Activated naive CD4-positive, alpha-beta T cell treated with anti-CD3 and anti-CD28 coated beads, Interleukin-2, amount 50 U/mL, for 16 hours (primary cell): ENCODE measurements around the gene MBOAT1.

ENCODE experiments used
- DNase-seq: peaks from one replicate; pipeline ENCODE4 v3.0.0-alpha.2; 2020

The MBOAT1 gene

DNA sequence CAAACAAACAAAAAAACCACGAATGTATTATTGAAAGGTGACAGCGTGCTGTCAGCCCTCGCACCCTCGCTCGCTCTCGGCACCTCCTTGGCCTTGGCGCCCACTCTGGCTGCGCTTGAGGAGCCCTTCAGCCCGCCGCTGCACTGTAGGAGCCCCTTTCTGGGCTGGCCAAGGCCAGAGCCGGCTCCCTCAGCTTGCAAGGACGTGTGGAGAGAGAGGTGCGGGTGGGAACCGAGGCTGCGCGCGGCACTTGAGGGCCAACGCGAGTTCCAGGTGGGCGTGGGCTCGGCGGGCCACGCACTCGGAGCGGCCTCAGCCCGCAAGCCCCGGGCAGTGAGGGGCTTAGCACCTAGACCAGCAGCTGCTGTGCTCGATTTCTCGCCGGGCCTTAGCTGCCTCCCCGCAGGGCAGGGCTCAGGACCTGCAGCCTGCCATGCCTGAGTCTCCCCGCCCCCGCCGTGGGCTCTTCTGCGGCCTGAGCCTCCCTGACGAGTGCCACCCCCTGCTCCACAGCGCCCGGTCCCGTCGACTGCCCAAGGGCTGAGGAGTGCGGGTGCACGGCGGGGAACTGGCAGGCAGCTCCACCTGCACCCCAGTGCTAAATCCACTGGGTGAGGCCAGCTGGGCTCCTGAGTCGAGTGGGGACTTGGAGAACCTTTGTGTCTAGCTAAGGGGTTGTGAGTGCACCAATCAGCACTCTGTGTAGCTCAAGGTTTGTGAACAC, 20.9 kb upstream of the MBOAT1 start:
- no peak for DNase-seq

DNA sequence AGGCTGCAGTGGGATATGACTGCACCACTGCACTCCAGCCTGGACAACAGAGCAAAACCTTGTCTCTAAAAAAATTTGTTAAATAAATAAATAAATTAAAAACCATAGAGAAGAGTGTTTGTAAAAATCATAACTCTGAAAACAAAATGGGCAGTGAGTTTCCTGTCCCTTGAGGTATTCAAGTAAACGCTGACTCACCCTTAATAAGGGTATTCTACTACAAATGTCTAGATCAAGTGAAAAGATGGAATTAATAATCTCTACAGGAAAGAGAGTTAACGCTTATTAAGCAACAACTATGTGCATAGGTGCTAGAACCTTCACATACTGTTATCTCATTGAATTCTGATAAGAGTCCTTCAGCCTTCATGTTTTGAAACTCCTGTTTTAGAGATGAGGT, 19.9 kb upstream of the MBOAT1 start:
- no peak for DNase-seq

DNA sequence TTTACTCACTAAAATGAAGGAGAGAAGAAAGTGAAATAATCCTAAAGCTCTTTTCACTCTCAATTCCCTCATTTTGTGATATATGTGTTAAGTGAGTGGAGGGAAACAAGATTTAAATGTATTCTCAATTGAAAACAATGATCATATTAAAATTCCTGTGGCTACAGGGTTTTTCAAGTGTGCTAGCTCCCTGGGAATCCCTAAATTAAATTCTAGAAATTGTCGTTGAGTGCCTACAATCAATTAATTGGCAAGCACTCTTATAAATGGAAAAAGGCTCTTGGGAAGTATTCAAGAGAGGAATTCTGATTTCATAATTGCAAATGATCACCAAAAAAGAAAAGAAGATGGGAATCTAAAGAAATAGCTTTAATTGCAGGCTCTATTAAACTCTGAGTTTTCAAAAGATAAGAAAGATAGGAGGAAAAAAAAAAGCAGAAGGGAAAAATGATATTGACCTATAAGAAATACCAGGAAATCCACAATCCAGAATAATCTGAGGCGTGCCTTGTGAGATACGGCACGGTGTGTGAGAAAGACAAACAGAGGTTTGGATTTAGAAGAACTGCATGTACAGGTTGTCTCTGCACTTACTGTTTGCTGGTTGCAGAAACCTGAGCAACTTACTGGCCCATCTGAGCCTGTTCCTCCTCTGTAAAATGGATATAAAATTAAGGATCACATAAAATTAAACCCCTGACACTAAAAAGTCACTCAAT, 18.3 kb upstream of the MBOAT1 start:
- DNase-seq, result no peak

DNA sequence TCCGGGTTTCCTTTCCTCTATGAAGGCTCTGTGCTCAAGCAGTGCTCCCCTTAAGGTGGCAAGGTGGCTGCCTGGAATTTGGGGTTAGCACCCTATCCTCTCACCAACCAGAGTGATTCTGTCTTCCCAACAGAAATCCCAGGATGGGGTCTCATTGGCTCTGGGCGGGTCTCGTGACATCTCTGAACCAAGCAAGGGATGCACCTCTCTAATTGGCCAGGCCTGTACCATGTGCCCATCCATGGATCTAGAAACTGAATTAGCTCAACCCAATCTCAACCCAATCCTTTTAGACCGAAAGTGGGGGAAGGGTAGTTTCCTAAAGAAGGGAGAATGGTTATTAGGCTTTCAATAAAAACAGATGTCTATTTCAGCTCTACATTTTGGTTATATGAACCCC, 17.6 kb upstream of the MBOAT1 start:
- DNase-seq, result no peak

DNA sequence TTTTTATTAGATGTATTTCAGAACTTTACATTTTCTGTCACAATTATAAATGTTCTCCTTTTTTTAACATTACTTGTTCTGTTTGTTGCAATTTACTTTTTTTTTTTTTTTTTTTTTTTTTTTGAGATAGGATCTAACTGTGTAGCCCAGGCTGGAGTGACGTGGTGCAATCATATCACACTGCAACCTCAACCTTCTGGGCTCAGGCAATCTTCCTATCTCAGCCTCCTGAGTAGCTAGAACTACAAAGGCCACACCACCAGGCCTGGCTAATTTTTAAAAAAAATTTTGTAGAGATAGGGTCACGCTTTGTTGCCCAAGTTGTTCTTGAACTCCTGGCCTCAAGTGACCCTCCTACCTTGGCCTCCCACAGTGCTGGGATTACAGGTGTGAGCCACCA, 15.1 kb upstream of the MBOAT1 start:
- no peak for DNase-seq

DNA sequence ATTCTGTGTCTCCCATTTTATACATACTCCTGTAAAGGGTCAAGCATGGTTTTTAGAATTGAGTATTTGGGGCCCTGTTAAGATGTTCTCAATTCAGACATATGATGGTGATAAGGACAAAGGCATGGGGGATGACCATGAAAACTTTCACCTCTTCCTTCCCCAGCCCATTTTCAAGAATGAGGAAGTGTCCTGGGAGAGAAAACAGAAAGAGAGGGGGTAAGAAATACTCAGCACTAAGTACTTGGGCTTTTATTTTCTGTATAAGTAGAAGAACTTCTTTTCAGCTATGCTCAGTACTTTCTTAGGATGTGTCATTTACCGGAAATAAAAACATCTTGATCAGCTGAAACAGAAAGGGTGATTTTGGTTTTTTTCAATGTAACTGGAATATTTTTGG, 10.9 kb upstream of the MBOAT1 start:
- no peak for DNase-seq

DNA sequence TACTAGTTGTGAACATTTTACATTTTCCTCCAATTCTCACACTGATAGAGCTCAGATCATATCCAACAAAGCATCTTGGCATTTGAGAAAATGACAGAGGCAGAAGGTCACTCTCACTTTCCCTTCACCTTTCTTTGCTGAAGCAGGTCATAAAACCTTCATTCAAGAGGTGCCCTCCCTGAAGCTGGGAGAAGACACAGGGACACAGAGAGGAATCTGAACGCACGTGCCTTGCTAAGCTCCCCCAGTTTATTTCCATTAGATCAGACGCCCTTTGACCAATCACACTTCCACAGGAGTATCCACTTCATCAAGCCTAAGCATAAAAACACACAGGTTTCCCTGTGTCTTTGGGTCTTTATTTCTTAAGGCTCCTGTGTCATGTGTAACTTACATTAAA, 9.2 kb upstream of the MBOAT1 start:
- DNase-seq, result no peak

DNA sequence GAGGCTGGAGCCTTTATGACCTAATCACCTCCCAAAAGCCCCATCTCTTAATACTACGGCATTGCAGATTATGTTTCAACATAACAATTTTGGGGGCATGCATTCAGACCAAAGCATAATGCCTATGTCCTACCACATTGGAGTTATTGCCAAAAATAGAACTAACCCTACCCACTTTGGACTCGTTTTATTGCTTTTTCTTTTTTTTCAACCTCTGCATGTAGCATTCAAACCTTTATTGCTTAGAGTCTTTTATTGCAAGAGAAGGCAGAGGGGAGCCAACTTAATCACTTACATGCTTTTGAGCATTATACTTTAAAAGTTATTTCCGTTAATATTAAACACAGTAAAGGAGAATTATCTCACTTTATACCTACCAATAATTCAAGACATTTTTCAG, 8.1 kb upstream of the MBOAT1 start:
- DNase-seq, result no peak

DNA sequence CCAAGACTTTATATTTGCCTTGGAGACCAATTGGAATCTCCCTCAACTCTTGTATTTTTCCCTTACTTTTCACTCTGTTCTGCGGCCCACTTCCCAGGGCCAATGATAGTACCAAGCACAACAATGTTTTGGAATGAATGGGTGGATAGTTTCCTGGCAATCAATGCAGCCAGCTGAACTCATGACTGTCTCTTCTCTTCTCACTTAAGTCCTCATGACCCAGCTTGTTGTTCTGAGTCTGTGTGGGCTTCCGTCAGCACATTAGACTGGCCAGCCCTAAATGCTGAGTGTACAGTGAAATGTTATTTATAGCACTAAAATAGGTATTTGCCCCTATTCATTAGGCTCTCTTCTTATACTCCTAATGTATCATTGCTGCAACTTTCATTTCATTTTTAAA, 5.6 kb upstream of the MBOAT1 start:
- DNase-seq, result no peak

DNA sequence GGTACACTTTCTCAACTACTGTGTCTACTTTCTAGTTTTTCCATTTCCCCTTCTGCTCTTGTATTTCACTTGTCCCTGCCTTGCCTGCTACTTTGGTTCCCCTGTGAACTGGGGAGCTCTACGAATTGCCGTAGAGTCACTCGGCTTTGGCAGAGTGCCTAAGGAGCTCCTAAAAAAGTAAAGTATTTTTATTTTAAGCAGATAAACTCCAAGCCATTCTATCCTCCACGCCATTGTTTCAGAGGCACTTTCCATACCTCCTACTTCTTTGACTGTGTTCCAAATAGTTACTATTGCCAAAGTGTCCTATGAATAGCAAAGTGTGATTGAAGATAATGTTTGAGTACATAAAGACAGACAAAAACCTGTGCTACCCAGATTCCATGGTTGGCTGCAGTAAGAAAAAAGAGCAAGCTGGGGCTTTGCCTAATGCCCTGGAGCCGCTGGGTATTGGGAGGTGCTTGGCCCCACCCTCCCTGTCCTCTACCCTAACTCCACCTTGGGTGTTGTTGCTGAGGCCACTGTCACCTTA, 5.1 kb upstream of the MBOAT1 start:
- DNase-seq, result no peak

DNA sequence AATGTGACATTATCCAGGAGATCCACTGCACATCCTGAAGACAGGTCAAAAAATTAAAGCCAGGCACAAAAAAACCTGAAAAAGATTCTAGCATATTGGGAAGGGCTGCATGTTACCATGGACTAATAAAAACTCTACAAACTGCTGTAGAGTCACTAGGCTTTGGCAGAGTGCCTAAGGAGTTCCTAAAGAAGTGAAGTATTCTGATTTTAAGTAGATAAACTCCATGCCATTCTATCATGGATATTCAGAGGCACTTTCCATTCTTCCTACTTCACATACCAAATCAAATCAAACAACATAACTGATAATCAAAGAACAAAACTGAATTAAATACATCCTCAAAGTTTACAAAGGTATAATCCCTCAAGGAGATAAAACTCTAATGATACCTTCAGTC, 3.0 kb upstream of the MBOAT1 start:
- no peak for DNase-seq

DNA sequence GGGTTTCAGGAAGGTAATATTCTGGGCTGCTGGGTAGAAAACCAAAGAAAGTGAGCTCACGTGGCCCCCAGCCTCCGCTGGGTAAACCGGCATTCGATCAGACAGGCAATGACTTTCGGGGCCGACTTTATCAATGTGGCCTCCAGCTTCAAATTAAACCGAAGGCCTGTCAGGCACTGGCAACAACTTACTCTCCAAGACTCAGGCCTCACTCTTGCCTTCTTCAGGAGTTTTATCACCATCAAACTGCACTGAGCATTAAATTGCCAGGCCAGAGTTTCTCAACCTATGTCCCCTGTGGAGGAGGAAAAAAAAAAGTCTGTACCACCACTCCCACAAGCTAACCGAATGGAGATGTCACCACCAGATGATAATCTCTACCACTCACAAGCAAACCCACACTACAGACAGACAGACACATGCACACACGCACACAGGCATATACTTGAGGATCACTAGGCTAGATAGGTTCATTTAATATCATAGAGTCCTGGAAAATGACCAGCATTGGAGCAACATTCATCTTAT, 1.1 kb upstream of the MBOAT1 start:
- DNase-seq, result no peak

DNA sequence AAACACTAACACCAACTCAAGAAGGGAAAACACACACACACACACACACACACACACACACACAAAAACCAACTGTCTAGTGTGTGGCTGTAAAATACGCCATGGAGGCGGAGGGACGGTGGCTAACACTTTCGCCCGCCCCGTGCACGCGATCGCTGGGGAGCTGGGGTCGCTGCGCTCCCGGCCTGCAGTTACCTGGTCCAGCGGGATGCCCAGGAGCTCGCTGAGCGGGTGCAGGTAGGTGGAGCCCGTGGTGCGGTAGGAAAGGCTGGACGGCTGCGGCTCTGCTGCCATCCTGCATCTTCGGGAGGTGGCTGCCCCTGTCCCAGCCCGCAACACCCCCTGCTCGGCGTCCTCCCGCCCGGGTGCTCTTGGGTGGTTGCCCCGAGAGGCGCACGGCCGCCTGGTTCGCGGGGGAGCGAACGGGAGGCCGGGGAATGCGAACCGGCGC, 303 bp downstream of the MBOAT1 start:
- DNase-seq, result no peak

DNA sequence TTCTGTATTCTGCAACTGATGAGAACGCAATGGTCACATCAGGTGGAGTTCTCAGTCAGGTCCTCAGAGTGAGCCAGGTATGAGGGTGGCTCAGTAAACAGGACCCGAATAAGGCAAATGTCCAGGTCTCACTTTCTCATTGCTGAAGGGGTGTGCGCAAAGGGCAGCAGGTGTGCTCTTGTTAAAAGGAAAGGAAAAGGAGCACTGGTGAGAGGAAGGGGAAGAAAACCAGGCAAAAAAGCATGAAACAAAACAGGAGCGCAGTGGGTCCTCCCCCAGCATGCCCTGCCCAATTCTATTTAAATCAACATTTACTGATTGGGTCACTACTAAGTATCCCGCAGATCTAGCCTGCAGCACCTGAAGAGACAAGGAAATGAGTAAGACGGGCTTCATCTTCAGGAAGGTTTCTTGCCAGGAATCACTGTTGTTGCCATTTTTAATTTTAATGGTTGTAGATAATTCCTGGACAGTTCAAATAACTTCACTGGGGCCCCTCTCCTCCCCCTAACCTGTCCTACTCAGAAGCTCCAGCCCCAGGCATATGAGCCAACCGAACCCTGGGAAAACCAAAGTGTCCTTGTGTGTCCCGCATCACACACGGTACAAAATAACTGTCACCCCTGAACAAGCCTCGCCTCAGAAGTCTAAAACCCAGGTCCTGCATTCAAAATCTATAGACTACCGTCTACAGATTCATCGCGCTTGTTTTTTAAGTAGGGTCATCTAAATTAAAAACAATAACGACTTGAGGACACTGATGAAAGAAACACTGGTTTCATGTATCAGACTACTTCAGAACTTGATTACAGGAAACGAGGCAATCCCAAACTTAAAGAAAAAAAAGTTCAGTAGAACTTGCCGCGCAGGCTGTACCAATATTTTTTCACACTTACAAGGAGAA, 980 bp downstream of the MBOAT1 start:
- DNase-seq, result no peak

DNA sequence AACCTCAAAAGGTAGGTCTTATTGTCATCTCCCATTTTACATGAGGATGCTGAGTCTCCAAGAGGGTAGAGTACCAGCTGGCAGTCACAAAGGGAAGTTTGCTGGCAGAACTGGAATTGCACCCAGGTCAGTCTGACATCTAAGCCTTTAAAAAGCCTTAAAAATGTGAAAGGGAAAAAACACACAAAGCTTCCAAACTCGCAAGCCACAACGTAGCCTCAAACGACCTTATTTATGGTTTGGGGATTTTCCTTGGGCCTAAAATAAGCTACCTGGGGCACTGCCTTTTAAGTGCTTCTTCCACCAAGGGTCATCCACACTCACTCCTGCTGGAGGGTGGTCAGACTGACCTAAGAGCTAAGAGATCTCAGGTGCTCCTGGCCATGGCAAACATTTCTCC, 2.1 kb downstream of the MBOAT1 start:
- DNase-seq, result no peak

DNA sequence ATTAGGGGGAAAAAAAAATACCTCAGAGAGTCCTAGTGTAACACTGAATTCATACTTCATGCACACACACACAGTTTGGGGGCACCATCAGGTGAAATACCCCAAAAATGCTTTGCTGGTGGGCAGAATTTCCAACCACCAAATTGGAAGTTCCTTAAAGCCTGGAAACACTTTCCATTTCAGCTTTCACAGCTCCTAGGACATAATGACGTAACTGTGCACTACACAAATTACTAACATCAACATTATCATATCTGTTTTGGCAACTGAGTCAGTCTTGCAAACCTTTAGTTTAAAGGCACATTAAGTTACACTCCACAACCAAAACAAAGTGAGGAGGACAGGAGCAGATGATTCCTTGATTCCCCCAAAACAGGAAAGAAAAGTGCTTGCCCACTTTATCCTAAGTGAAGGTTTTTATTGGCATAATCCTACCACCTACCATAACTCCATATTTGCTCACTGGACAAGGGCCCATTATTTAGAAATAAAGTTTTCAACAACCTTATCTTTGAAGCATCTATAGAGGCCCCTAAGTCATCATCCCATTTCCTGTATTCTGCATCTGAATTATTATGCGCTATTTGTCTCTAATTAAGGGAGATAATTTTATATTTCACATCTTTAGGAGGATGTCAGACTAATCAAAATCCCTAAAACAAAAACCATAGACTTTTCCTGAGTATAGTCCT, 3.4 kb downstream of the MBOAT1 start:
- DNase-seq, result no peak

DNA sequence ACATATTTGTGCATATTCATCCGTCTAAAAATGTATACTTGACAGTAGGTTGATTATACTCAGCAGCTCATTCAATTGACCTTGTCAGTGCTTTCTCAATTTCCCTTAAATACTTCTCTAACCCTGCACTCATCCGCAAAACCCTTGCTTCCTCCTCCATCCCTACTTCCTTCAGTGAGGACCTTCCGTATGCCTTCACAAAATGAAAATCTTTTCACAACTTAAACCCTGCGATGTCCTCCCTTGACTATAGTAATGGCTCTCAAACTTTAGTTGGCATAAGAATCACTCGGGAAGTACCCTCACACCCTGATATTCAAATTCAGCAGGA, 5.2 kb downstream of the MBOAT1 start:
- DNase-seq, result no peak

DNA sequence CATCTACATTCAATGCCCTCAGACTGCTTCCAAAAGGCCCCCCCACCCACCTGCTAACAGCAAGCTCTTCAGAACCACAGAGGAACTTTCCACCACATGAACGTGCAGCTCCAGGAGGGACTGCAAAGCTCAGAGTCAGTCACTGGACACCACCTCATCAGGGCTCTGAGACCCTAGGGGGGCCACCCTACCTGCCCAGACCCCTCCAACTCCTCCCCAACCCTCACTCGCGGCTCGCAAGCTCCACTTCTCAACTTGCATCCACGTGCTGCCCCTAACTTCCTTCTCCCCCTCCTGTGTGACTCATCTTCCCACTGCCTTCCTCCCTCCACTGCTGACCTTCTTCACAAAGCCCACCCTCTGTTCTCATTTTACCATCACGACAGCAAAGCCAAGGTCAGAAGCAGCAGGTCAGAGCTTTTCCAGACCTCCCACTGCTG, 6.5 kb downstream of the MBOAT1 start:
- DNase-seq, result no peak

DNA sequence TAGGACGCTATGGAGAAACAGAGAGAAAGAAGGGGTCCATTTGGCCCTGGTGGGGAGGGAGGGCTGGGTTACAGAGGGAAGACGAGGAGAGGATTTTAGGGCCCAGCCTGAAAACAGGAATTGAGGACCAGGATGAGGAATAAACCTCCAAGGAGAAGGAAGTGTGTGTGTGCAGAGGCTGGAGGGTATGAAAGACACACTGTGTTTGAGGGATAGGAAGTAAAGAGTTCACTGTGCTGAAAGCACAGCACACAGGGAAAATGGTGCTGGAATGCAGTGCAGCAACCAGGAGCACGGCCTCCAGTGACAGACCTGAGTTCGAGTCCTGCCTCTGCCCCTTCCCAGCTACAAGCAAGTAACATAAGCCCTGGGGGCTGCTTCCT, 7.8 kb downstream of the MBOAT1 start:
- DNase-seq, result no peak

DNA sequence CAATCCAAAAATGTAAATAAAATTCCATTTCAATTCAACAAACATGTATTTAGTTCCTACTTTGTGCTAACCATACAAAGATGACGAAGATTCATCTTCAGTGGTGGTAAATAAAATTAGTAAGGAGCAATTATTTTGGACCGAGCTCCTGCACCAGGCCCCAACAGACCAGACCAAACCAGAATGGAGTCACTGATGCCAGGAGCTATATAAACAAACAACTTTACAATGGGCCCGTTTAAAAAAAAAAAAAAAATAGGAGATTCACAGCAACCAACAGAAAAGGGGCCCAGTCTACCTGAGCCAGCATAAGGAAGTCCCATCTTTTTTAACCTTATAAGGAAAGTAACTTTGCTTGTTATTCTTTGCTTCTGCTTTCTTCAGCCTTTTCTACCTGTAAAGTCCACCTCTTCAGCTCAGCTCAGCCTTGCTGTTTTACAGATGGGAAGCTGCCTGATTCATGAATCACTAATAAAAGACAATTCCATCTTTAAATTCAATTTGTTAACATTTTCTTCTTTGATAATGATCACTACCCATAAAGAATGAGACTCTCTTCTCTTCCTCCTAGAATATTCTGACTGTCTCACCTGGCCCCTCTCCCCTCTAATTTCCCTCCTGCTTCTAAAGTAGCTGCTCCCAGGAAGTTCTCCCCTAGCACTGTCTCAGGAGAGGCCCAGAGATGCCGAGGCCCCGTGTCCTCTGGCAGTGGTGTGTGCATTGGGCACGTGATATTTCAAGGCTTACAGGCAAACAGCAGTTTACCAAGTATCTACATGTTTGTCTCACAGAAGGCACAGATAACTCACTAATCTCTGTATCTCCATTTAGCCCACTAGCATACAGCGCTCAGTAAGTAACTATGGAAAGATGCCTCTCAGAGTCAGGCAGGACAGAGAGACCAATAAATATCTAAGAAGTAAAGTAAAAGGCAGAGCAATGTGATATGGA, 8.4 kb downstream of the MBOAT1 start:
- no peak for DNase-seq

DNA sequence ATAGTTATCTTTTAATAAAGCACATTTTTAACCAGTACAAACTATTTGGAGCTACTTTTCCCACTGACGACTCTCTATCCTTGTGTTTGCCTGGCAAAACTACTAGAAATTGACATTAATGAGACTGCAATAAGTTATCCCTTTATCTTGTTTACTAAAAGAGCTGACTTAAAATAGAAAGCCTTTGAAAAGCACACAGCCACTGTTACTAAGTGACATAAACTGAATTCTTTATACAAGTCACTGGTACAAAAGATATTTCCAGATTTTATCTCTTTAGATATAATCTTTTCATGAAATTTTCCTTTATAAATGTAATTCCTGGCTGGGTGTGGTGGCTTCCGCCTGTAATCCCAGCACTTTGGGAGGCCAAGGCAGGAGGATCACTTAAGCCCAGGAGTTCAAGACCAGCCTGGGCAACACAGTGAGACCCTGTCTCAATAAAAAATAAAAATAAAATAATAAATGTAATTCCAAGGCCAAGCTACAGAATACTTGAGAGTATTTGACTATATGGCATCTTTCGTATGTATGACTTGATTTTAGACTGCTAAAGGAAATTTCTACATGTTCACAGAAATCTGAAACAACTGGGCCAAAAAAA, 9.5 kb downstream of the MBOAT1 start:
- DNase-seq, result no peak
